ENCODE measurements around the gene INPP5E.

GRCh38 chr9:136459425-136459824 is 19.8 kb upstream of the INPP5E start:
- no peak for TF ChIP-seq CTCF (IDR thresholded peaks at IDR 0.05; ENCODE audit: low read depth, low read length, poor library complexity, severe bottlenecking)
- TF ChIP-seq EZH2phosphoT487 (IDR thresholded peaks at IDR 0.05; ENCODE audit: borderline replicate concordance, low read length) = no peak
